IMR-90 (cell line): ENCODE measurements around the gene FATE1. TPM values are rescaled to one million over a fixed set of nuclear protein-coding genes. Genes with fewer than 3 reads are reported as not detected.

Source experiments
- ATAC-seq: fragments of 200-7000 bp; cut with Tn5 transposase; 2 replicates; pipeline ENCODE4 v1.9.1; 2020; ENCODE audit warnings: low read depth, mild to moderate bottlenecking, moderate library complexity
- BruUV-seq: library from RNA; stranded (reverse); fragments of 400-500 nt; replicated peaks from 2 replicates; lab custom pipeline; 2021; lab: Mats Ljungman, UMichigan
- CTCF ChIA-PET: fragments of 300-600 bp; formaldehyde crosslinking; extraction: SDS; loops from one replicate; lab custom pipeline; 2021; ENCODE audit warnings: antibody characterized with exemption; lab: Yijun Ruan, JAX
- POLR2A ChIA-PET: fragments of 300-600 bp; sonication (Branson Sonifier 250); formaldehyde crosslinking; loops from one replicate; lab custom pipeline; 2022; ENCODE audit warnings: antibody characterized with exemption; ENCODE audit not compliant: unreplicated experiment; lab: Charles Lee
- DNase-seq: peaks from one replicate; pipeline ENCODE4 v3.0.0; 2013
- H2AFZ ChIP-seq: replicated peaks from 2 replicates; pipeline ENCODE3; 2013; ENCODE audit warnings: low read length, mild to moderate bottlenecking; ENCODE audit not compliant: poor library complexity
- H2AK5ac ChIP-seq: 2 replicates; pipeline ENCODE4 v1.6.1; 2013; ENCODE audit warnings: low read depth, low read length, inconsistent platforms
- H2AK9ac ChIP-seq: replicated peaks from 2 replicates; pipeline ENCODE3; 2013; ENCODE audit warnings: mild to moderate bottlenecking, low read depth, low read length, moderate library complexity; ENCODE audit not compliant: poor library complexity
- H2BK120ac ChIP-seq: 2 replicates; pipeline ENCODE4 v1.6.1; 2013; ENCODE audit warnings: low read depth, low read length, inconsistent platforms
- H2BK15ac ChIP-seq: 3 replicates; pipeline ENCODE4 v1.6.1; 2013; ENCODE audit warnings: low read depth, low read length, inconsistent platforms
- H2BK20ac ChIP-seq: 2 replicates; pipeline ENCODE4 v1.6.1; 2013; ENCODE audit warnings: low read depth, mild to moderate bottlenecking, inconsistent platforms, low read length, moderate library complexity
- H2BK5ac ChIP-seq: 2 replicates; pipeline ENCODE4 v1.6.1; 2013; ENCODE audit warnings: mild to moderate bottlenecking, low read depth, low read length, inconsistent platforms; ENCODE audit not compliant: poor library complexity, severe bottlenecking
- H3K14ac ChIP-seq: replicated peaks from 2 replicates; pipeline ENCODE4 v1.6.1; 2013; ENCODE audit warnings: low read depth, low read length, inconsistent platforms
- H3K18ac ChIP-seq: 2 replicates; pipeline ENCODE4 v1.6.1; 2013; ENCODE audit warnings: low read depth, low read length, control low read depth
- H3K23ac ChIP-seq: 2 replicates; pipeline ENCODE4 v1.6.1; 2013; ENCODE audit warnings: low read depth, low read length, inconsistent platforms
- H3K27ac ChIP-seq: 2 replicates; pipeline ENCODE4 v1.5.1; 2013; ENCODE audit warnings: mild to moderate bottlenecking, control low read depth, low read length; ENCODE audit not compliant: insufficient read depth
- H3K27me3 ChIP-seq: 2 replicates; pipeline ENCODE4 v1.6.1; 2013; ENCODE audit warnings: low read length; ENCODE audit not compliant: control insufficient read depth, insufficient read depth
- H3K36me3 ChIP-seq: 2 replicates; pipeline ENCODE4 v1.6.1; 2013; ENCODE audit warnings: low read length, mixed read lengths; ENCODE audit not compliant: control insufficient read depth, insufficient read depth
- H3K4ac ChIP-seq: 2 replicates; pipeline ENCODE4 v1.6.1; 2013; ENCODE audit warnings: low read depth, low read length, inconsistent platforms
- H3K4me1 ChIP-seq: 2 replicates; pipeline ENCODE4 v1.6.1; 2013; ENCODE audit warnings: low read length, mixed read lengths; ENCODE audit not compliant: control insufficient read depth, insufficient read depth
- H3K4me2 ChIP-seq: 2 replicates; pipeline ENCODE4 v1.6.1; 2013; ENCODE audit warnings: low read depth, mild to moderate bottlenecking, control low read depth, low read length, moderate library complexity
- H3K4me3 ChIP-seq: 2 replicates; pipeline ENCODE4 v1.5.1; 2013; ENCODE audit warnings: low read depth, mild to moderate bottlenecking, control low read depth, low read length, moderate library complexity; ENCODE audit not compliant: insufficient read depth
- H3K56ac ChIP-seq: 2 replicates; pipeline ENCODE4 v1.6.1; 2013; ENCODE audit warnings: low read length, inconsistent platforms; ENCODE audit not compliant: insufficient read depth; ENCODE audit errors: extremely low read depth
- H3K79me1 ChIP-seq, 2 experiments: 2 replicates each; pipeline ENCODE4 v1.6.1; 2013; ENCODE audit warnings: low read length in 2 of 2, inconsistent platforms in 1 of 2, low read depth in 1 of 2
- H3K9ac ChIP-seq: 2 replicates; pipeline ENCODE4 v1.6.1; 2013; ENCODE audit warnings: low read depth, low read length, control low read depth
- H3K9me1 ChIP-seq: 2 replicates; pipeline ENCODE4 v1.6.1; 2013; ENCODE audit warnings: low read length, inconsistent platforms; ENCODE audit not compliant: insufficient read depth
- H3K9me3 ChIP-seq: 2 replicates; pipeline ENCODE4 v1.6.1; 2013; ENCODE audit warnings: low read length; ENCODE audit not compliant: control insufficient read depth, insufficient read depth
- H4K20me1 ChIP-seq: 2 replicates; pipeline ENCODE4 v1.6.1; 2013; ENCODE audit warnings: low read length, inconsistent platforms; ENCODE audit not compliant: insufficient read depth
- H4K5ac ChIP-seq: 2 replicates; pipeline ENCODE4 v1.6.1; 2013; ENCODE audit warnings: mild to moderate bottlenecking, low read depth, low read length, control low read depth
- H4K8ac ChIP-seq, 2 experiments: 2 replicates each; pipeline ENCODE4 v1.6.1; 2013; ENCODE audit warnings: low read depth in 2 of 2, low read length in 2 of 2, control low read depth in 1 of 2, inconsistent platforms in 1 of 2
- H4K91ac ChIP-seq: 2 replicates; pipeline ENCODE4 v1.6.1; 2013; ENCODE audit warnings: low read depth, low read length, inconsistent platforms; ENCODE audit not compliant: insufficient read depth
- BHLHE40 ChIP-seq: fragments of 150-350 bp; IDR thresholded peaks from 2 replicates; pipeline ENCODE4 v1.6.1; 2016; ENCODE audit warnings: mild to moderate bottlenecking, low read depth, low read length
- CEBPB ChIP-seq: IDR thresholded peaks from 2 replicates; pipeline ENCODE4 v1.6.1; 2012; ENCODE audit warnings: low read depth, low read length, improper control_type of control experiment
- CHD1 ChIP-seq: IDR thresholded peaks from 2 replicates; pipeline ENCODE4 v1.6.1; 2012; ENCODE audit warnings: low read depth, low read length, improper control_type of control experiment
- FOS ChIP-seq: fragments of 150-350 bp; IDR thresholded peaks from 2 replicates; pipeline ENCODE4 v1.6.1; 2016; ENCODE audit warnings: low read depth, low read length
- MAFK ChIP-seq: IDR thresholded peaks from 2 replicates; pipeline ENCODE4 v1.6.1; 2012; ENCODE audit warnings: low read depth, low read length, improper control_type of control experiment
- MAZ ChIP-seq: IDR thresholded peaks from 2 replicates; pipeline ENCODE4 v1.6.1; 2012; ENCODE audit warnings: low read depth, mild to moderate bottlenecking, low read length, improper control_type of control experiment, moderate library complexity, borderline replicate concordance
- MXI1 ChIP-seq: IDR thresholded peaks from 2 replicates; pipeline ENCODE4 v1.6.1; 2012; ENCODE audit warnings: low read depth, mild to moderate bottlenecking, low read length, moderate library complexity, borderline replicate concordance
- NFE2L2 ChIP-seq: fragments of 150-350 bp; IDR thresholded peaks from 2 replicates; pipeline ENCODE4 v1.6.1; 2016; ENCODE audit warnings: low read depth, mild to moderate bottlenecking, low read length
- POLR2A ChIP-seq: IDR thresholded peaks from 2 replicates; pipeline ENCODE4 v1.6.1; 2012; ENCODE audit warnings: mild to moderate bottlenecking, low read depth, low read length
- RAD21 ChIP-seq: IDR thresholded peaks from 2 replicates; pipeline ENCODE4 v1.6.1; 2012; ENCODE audit warnings: low read length, improper control_type of control experiment
- RCOR1 ChIP-seq: IDR thresholded peaks from 2 replicates; pipeline ENCODE4 v1.6.1; 2012; ENCODE audit warnings: mild to moderate bottlenecking, low read length, improper control_type of control experiment; ENCODE audit not compliant: insufficient replicate concordance
- RFX5 ChIP-seq: IDR thresholded peaks from 2 replicates; pipeline ENCODE4 v1.8.0; 2012; ENCODE audit warnings: low read depth, mild to moderate bottlenecking, low read length, moderate library complexity
- SMC3 ChIP-seq: fragments of 150-350 bp; IDR thresholded peaks from 2 replicates; pipeline ENCODE4 v1.6.1; 2016; ENCODE audit warnings: low read depth, mild to moderate bottlenecking, antibody characterized with exemption, low read length, moderate library complexity
- WGBS, 2 experiments: methylation state at CpG; one replicate each; pipeline versions ENCODE4 v1.1.5 to v1.1.7; 2013; ENCODE audit warnings: missing lambda C conversion rate in 2 of 2; ENCODE audit not compliant: insufficient read length in 1 of 2; ENCODE audit errors: extremely low coverage in 2 of 2; 5-methylcytosine and 5-hydroxymethylcytosine counted together
- dilution Hi-C: fragments of 300-500 bp; cut with HindIII; formaldehyde crosslinking; loops from one replicate; pipeline ENCODE4 v1.14.3; 2018; ENCODE audit warnings: low sequenced_read_pairs; ENCODE audit not compliant: unreplicated experiment
- in situ Hi-C: fragments of 300-500 bp; cut with MboI; formaldehyde crosslinking; loops from 3 replicates; pipeline ENCODE4 v1.14.3; 2019; ENCODE audit warnings: low sequenced_read_pairs, inconsistent platforms, mixed read lengths
- intact Hi-C: fragments of 100-400 bp; cut with micrococcal nuclease; formaldehyde crosslinking; loops from 2 replicates; pipeline ENCODE4 v1.10.0; 2022
- polyA plus RNA-seq, 3 experiments: library from polyadenylated mRNA; depleted of rRNA; stranded (reverse); fragments of >200 nt; gene quantifications; 2 replicates each; pipeline ENCODE4 v1.2.3, GENCODE V29; 2012; ENCODE audit warnings: low replicate concordance in 1 of 3
- total RNA-seq: library from RNA; depleted of rRNA; stranded (reverse); fragments of >200 nt; gene quantifications from 2 replicates; pipeline ENCODE4 v1.2.3, GENCODE V29; 2012
- TF ChIP-seq, protein P1 (sequence below): fragments of 150-350 bp; IDR thresholded peaks from 2 replicates; pipeline ENCODE4 v1.6.1; 2016; ENCODE audit warnings: low read depth, mild to moderate bottlenecking, low read length, moderate library complexity, borderline replicate concordance
- TF ChIP-seq, protein P2 (sequence below): conservative IDR thresholded peaks from 2 replicates; pipeline ENCODE4 v1.5.1; 2012; ENCODE audit warnings: mild to moderate bottlenecking, low read depth, low read length, improper control_type of control experiment
- TF ChIP-seq, protein P3 (sequence below): fragments of 150-350 bp; IDR thresholded peaks from 2 replicates; pipeline ENCODE4 v1.6.1; 2017; ENCODE audit warnings: mild to moderate bottlenecking, antibody characterized with exemption, low read length, low read depth

The FATE1 gene
- total and polyA plus RNA-seq, 2 of the 4 experiments (the other 2 are of a cell fraction) = not detected

GRCh38 chrX:151692825-151693224 lies 23.0 kb upstream of the FATE1 start:
- Histone ChIP-seq H2BK20ac (no peak overlapping the region), H3K56ac (no peak overlapping the region), H3K9me3 (peaks cover 19% of the 10 kb centered on the region; the same call in 1 of the 2 replicates), H3K4ac (no peak overlapping the region), H3K4me2 (no peak overlapping the region), H4K8ac (no peak overlapping the region), H4K5ac (no peak overlapping the region), H2AK5ac (no peak overlapping the region), H3K14ac (no peak overlapping the region), H3K27me3 (no peaks in the 10 kb centered on the region), H3K18ac (no peak overlapping the region), H3K9ac (no peak overlapping the region), H3K4me1 (no peaks in the 10 kb centered on the region), H3K36me3 (no peaks in the 10 kb centered on the region), H3K23ac (no peak overlapping the region), H2AFZ (no peak overlapping the region), H2BK15ac (no peak overlapping the region), H3K79me1 (no peaks in the 10 kb centered on the region), H2AK9ac (peak overlapping the region; percentile 78), H2BK120ac (no peak overlapping the region), H3K4me3 (no peak overlapping the region), H2BK5ac (no peak overlapping the region), H4K91ac (no peak overlapping the region), H3K27ac (no peak overlapping the region), H4K20me1 (no peaks in the 10 kb centered on the region), H3K9me1 (no peaks in the 10 kb centered on the region)
- dilution Hi-C loops = no loop called here
- ATAC-seq (no peak), DNase-seq (no peak)
- TF ChIP-seq MXI1 (no peak), CEBPB (no peak), CHD1 (no peak), FOS (no peak), NFE2L2 (no peak), POLR2A (no peak), MAZ (no peak), SMC3 (no peak), MAFK (no peak), RCOR1 (no peak), RFX5 (no peak), RAD21 (no peak), BHLHE40 (no peak)
- TF ChIP-seq, protein P1, sequence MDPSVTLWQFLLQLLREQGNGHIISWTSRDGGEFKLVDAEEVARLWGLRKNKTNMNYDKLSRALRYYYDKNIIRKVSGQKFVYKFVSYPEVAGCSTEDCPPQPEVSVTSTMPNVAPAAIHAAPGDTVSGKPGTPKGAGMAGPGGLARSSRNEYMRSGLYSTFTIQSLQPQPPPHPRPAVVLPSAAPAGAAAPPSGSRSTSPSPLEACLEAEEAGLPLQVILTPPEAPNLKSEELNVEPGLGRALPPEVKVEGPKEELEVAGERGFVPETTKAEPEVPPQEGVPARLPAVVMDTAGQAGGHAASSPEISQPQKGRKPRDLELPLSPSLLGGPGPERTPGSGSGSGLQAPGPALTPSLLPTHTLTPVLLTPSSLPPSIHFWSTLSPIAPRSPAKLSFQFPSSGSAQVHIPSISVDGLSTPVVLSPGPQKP = no peak
- TF ChIP-seq, protein P2, sequence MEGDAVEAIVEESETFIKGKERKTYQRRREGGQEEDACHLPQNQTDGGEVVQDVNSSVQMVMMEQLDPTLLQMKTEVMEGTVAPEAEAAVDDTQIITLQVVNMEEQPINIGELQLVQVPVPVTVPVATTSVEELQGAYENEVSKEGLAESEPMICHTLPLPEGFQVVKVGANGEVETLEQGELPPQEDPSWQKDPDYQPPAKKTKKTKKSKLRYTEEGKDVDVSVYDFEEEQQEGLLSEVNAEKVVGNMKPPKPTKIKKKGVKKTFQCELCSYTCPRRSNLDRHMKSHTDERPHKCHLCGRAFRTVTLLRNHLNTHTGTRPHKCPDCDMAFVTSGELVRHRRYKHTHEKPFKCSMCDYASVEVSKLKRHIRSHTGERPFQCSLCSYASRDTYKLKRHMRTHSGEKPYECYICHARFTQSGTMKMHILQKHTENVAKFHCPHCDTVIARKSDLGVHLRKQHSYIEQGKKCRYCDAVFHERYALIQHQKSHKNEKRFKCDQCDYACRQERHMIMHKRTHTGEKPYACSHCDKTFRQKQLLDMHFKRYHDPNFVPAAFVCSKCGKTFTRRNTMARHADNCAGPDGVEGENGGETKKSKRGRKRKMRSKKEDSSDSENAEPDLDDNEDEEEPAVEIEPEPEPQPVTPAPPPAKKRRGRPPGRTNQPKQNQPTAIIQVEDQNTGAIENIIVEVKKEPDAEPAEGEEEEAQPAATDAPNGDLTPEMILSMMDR = no peak
- TF ChIP-seq, protein P3, sequence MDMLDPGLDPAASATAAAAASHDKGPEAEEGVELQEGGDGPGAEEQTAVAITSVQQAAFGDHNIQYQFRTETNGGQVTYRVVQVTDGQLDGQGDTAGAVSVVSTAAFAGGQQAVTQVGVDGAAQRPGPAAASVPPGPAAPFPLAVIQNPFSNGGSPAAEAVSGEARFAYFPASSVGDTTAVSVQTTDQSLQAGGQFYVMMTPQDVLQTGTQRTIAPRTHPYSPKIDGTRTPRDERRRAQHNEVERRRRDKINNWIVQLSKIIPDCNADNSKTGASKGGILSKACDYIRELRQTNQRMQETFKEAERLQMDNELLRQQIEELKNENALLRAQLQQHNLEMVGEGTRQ = no peak
- intact Hi-C loops = no loop called here
- CTCF ChIA-PET = no interaction called here
- POLR2A ChIA-PET = no interaction called here
- in situ Hi-C loops = loop anchor here (25.0 kb wide), 1 partner anchor 531 kb away; no protein-coding TSS in a partner anchor
- BruUV-seq = no TSS peak
- WGBS, 2 experiments = 64% methylated on average over 3 of the region's 6 CpGs; no CpG with 5 or more reads in 1 of the 2 experiments
